GM19099 (cell line): ENCODE results near the gene ATP11A.

ENCODE experiments used
- POLR2A ChIP-seq: IDR thresholded peaks from 3 replicates; pipeline ENCODE4 v1.6.1; 2011; ENCODE audit warnings: low read depth; ENCODE audit not compliant: insufficient read length; ENCODE audit errors: extremely low read depth

Gene ATP11A

GRCh38 chr13:112800057-112800456, 110.2 kb downstream of the ATP11A start:
- no peak for TF ChIP-seq POLR2A

DNA sequence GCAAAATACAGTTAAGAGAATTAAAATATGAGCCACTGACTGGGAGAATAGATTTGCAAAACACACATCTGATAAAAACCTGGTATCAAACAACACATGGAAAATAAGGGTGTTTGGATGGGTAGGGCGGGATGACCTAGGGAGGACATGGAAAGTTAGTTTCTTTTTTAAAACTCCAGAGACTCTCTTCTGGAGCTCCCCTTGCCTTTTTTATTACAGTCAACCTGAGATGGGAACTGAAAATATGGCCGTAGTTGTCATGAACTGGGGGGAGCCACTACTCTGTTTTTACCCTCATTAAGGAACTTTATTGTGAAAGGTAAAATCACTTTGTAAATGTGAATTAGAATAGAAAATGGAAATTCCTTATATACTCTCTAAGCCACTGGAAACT, 113.0 kb downstream of the ATP11A start:
- no peak for TF ChIP-seq POLR2A

- peak; percentile 30 for TF ChIP-seq POLR2A
Observed at GRCh38 chr13:112803422-112803821, 113.6 kb downstream of the ATP11A start.

DNA sequence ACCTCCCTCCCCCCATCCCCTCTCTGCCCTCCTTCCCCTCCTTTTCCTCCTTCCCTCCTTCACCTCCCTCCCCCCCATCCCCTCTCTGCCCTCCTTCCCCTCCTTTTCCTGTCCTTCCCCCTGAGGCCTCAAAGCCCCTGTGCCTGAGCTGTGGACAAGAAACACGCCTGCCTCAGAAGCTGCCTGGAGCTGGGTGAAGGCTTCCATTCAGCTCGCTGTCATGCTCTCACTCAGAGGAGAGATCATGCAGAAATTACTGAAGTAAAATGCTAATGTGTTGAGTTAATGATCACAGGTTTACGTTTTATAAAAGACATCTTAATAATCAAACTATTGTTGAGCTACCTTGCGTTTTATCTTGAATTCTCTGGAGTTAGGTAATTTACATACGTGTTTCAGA, 114.5 kb downstream of the ATP11A start:
- no peak for TF ChIP-seq POLR2A

DNA sequence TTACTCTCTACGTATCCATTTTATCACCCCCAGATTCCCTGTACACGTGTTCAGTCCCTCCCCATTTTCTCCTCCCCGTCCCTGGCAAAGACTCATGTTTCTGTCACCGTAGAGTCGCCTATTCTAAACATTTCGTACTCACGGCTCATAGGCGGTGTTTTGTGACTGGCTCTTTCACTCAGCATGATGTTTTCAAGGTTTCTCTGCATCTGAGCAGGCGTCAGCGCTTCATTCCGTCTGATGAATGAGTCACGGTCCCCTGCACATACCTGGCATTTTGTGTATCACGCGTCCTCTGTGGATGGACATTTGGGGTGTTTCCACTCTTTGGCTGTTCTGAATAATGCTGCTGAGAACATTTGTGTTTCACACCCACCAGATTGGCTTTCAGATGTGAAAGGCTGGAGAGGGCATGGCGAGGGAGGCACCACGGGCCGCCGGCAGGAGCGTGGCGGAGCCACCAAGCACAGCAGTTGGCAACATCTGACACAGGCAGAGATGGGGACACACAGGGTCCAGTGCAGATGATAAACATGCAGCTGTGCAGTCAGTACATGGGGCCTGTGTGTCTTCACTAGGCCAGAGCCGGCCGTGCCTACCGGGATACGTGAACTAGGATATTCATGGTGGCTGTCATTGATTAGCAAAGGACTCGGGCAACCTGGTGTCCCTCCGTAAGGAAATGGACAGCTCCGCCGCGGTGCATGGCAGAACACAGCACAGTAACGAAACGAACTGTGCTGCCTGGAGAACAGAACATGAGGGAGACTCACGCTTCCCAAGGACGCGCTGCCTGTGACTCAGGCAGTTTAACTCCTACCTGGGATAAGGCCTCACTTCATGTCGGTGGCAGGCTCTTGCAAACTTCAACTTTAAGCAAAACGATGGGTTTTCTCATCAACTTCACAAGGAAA, 117.2 kb downstream of the ATP11A start:
- TF ChIP-seq POLR2A: no peak

DNA sequence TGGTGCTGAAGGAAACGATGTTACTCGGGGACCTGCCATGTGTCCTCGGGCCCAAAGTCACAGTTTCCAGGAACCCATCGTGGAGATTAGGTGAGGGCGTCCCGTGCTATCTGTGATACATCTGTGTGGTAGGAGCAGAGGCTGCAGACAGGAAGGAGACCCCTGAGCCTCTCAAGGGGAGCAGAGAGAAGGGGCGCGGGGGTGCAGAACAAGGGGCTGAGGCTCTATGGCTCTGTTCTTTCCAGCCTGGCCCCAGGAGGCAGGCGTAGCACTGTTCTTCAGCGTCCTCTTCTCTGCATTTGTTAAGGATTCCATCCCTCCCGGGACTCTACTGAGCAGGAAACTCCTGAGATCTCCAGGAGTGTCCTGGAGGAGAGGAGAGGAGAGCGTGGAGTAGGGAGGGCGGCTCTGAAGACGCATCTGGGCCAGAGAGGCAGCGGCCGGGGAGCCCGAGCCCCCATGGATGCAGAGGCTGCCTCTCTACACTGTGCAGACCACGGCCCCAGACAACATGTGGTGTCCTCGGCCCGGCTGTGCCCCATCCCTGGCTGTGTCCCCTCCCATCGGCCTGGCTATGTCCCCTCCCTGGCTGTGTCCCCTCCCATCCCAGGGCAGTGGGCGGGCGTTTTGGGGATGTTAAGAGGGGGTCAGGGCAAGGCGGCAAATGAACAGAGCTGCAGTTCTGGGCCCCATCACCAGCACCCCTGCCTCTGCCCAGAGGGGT, 118.0 kb downstream of the ATP11A start:
- no peak for TF ChIP-seq POLR2A

DNA sequence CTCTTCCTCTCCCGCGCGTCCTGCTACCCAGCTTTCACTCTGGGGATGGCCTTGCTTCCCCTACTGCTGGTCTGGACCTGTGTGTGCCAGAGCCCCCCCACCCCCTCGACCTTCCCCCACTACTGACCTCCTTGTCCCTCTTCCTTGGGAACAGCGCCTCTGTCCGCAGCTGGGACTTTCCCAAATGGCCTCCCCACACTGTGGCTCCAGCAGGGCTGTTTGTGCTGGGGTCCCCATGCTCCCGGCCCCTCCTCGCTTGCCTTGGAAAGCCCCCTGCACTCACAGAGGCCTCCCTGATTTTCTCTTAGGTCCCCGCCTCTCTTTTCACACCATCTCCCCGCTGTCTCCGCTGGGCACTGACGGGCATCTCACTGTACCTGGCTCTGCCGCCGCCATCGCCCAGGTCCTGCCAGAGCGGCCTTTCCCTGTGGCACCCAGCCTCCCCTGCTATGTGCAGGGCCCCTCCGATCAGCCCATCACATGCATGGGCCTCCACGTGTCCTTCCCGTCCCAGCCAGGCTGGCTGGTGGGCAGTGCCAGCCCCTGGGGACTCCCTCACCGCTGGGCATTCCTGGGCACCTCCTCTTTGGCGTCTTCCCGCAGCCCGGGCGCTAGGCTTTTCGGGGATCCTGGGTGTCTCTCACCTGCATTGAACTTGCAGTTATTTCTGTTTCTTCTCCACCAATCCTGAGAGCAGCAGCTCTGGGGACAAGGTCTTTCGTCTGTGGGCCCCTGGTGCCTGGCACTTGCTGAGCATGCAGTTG, 118.7 kb downstream of the ATP11A start:
- no peak for TF ChIP-seq POLR2A

- no peak for TF ChIP-seq POLR2A
Observed at GRCh38 chr13:112809332-112810315, 119.8 kb downstream of the ATP11A start.

DNA sequence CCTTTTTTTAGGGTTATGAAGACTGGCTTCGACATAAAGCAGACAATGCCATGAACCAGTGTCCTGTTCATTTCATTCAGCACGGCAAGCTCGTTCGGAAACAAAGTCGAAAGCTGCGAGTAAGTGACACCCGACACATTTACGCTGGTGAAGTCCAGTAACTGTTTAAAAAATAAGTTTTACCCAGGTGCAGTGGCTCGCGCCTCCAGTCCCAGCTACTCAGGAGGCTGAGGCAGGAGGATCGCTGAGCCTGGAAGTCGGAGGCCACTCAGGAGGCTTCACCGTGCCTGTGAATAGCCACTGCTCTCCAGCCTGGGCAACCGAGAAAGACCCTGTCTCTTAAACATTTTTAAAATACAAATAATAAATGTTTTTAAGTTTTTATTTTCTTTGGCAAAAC, 120.8 kb downstream of the ATP11A start:
- TF ChIP-seq POLR2A: no peak

- TF ChIP-seq POLR2A: no peak
Observed at GRCh38 chr13:112812306-112813055, 122.6 kb downstream of the ATP11A start.

- TF ChIP-seq POLR2A: no peak
Observed at GRCh38 chr13:112813552-112813951, 123.7 kb downstream of the ATP11A start.

DNA sequence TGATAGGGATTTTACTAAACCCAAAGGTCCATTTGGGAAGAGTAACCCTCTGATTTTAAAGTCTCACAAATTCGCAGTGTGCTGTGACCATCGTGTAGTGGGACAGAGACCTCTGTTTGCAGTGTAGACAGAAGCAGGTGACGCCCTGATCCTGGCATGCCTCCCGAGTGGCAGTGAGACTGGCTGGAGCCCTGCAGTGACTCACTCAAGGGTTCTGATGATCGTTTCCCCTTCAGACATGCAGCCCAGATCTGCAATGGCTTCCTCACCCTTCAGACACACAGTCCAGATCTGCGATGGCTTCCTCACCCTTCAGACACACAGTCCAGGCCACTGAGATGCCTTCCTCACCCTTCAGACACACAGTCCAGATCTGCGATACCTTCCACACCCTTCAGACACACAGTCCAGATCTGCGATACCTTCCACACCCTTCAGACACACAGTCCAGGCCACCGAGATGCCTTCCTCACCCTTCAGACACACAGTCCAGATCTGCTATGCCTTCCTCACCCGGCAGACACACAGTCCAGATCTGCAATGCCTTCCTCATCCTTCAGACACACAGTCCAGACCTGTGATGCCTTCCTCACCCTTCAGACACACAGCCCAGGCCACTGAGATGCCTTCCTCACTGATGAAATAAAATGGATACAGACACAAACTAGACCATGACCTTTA, 125.2 kb downstream of the ATP11A start:
- no peak for TF ChIP-seq POLR2A

DNA sequence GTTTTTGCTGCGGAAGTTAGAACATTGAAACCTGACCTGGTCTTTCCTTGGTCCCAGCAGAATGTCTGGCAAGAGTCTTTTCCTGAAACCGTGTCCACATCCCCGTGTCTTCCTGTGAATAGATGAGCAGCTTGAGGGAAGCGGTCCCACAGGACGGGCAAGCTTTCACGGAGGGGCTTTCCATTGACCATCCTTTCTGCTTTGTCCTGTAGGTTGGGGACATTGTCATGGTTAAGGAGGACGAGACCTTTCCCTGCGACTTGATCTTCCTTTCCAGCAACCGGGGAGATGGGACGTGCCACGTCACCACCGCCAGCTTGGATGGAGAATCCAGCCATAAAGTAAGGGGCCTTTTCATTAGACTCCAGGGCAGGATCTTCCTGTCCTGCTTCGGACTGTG, 126.0 kb downstream of the ATP11A start:
- no peak for TF ChIP-seq POLR2A
